Measurements from ENCODE around the gene ORAI2.
"Not testable (repeated sequence)": the region's sequence is repeated elsewhere in the genome, so short reads cannot be mapped to it uniquely, and the experiment has no call there.

GRCh38 chr7:102474116-102474515, 40.7 kb downstream of the ORAI2 start:
- not testable (repeated sequence) for TF ChIP-seq CTCF (conservative IDR thresholded peaks at IDR 0.05; ENCODE audit: low read length); EZH2phosphoT487 (IDR thresholded peaks at IDR 0.05; ENCODE audit: borderline replicate concordance)

Measured in Loucy (cell line).